Lower leg skin (tissue), 4 donors: Measurements from ENCODE around the gene RBMX. TPM values are rescaled to one million over a fixed set of nuclear protein-coding genes. Genes with fewer than 3 reads are reported as not detected.

ENCODE experiments used
- DNase-seq, 2 donors: peaks; one replicate each; pipeline ENCODE4 v3.0.0-alpha.2; 2019; ENCODE audit warnings: low spot score in 2 of 2
- H3K4me3 ChIP-seq: fragments of 200-600 bp; sonication (generic); 2 replicates; pipeline ENCODE4 v1.5.1; 2017; ENCODE audit warnings: mild to moderate bottlenecking, low read depth; ENCODE audit not compliant: poor library complexity, severe bottlenecking
- POLR2A ChIP-seq, 2 donors: fragments of 450-650 bp; IDR thresholded peaks; one replicate each; pipeline ENCODE4 v1.6.1; 2016 to 2017; ENCODE audit warnings: antibody characterized with exemption in 2 of 2, mild to moderate bottlenecking in 1 of 2, moderate library complexity in 1 of 2
- WGBS, 2 donors: methylation state at CpG; one replicate each; pipeline ENCODE4 v1.1.5; 2018; 5-methylcytosine and 5-hydroxymethylcytosine counted together
- intact Hi-C: fragments of 100-400 bp; cut with DNase I; formaldehyde crosslinking; loops from one replicate; pipeline ENCODE4 v1.15.0; 2023; ENCODE audit warnings: low total_unique reads
- total RNA-seq, 4 donors: library from RNA; depleted of rRNA; stranded (reverse); fragments of >200 nt; gene quantifications; one replicate each; pipeline ENCODE4 v1.1.0, GENCODE V29; 2016
- TF ChIP-seq, protein P1 (sequence below), 3 donors: fragments of 450-650 bp; IDR thresholded peaks; one replicate each; pipeline ENCODE4 v1.5.1; 2016; ENCODE audit warnings: antibody characterized with exemption in 3 of 3, mild to moderate bottlenecking in 3 of 3, moderate library complexity in 2 of 3

Gene RBMX
- total RNA-seq, 4 donors from 2014 or later = 181 to 343 (median 223) TPM

DNA sequence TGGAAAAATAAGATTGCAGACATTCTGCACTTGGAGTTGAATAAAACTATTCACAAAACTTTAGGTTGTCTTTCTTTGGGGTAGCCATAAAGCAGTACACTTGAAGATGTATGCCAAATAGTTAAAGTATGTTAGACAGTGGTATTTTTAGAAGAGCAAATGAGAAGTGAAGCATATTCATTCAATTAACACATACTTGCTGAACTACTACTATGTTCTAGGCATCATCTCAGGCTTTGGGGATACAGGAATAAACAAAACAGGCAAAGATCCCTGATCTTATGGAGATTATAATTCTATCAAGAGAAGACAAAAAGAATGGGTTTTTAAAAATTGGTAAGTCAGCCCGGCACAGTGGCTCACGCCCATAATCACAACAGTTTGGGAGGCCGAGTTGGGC is 29.0 kb downstream of the RBMX start:
- TF ChIP-seq POLR2A (IDR thresholded peaks at IDR 0.05) = no peak
- TF ChIP-seq, protein P1, sequence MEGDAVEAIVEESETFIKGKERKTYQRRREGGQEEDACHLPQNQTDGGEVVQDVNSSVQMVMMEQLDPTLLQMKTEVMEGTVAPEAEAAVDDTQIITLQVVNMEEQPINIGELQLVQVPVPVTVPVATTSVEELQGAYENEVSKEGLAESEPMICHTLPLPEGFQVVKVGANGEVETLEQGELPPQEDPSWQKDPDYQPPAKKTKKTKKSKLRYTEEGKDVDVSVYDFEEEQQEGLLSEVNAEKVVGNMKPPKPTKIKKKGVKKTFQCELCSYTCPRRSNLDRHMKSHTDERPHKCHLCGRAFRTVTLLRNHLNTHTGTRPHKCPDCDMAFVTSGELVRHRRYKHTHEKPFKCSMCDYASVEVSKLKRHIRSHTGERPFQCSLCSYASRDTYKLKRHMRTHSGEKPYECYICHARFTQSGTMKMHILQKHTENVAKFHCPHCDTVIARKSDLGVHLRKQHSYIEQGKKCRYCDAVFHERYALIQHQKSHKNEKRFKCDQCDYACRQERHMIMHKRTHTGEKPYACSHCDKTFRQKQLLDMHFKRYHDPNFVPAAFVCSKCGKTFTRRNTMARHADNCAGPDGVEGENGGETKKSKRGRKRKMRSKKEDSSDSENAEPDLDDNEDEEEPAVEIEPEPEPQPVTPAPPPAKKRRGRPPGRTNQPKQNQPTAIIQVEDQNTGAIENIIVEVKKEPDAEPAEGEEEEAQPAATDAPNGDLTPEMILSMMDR (IDR thresholded peaks at IDR 0.05) = no peak
- no peak for DNase-seq
- 93 to 97% methylated on average over 3 of the region's 3 CpGs for WGBS, 2 donors
- H3K4me3 ChIP-seq = no peak overlapping the region
- intact Hi-C loops = no loop called here

DNA sequence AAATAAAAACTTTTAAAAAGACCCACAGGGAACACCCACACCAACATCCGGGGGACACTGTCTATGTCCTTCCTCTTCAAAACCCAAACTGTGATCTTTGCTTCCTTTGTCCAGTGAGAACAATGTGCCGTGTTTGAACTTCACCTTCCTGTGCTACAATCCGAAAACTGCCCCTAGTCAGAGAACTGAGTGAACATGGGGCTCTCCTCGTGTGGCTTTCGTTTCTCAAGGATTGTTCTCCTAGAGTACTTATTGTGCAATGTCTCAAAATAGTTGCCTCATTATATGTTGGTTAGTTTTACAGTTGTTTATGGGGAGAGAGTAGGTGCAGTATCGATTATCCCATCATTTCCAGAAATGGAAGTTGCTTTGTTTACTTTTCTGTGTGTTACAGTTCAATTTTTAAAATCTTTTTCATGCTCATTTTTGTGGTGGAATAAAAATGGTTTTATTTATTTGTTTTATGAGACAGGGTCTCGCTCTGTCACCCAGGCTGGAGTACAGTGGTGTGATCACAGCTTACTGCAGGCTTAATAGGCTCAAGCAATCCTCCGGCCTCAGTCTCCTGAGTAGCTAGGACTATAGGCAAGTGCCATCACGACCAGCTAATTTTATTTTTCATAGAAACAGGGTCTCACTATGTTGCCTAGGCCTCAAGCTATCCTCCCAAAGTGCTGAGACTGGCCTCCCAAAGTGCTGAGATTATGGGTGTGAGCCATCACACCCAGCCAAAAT is 29.9 kb downstream of the RBMX start:
- H3K4me3 ChIP-seq = no peak overlapping the region
- TF ChIP-seq POLR2A (IDR thresholded peaks at IDR 0.05) = no peak
- TF ChIP-seq, protein P1 (IDR thresholded peaks at IDR 0.05) = no peak
- no peak for DNase-seq
- 70 to 79% methylated on average over 9 of the region's 9 CpGs for WGBS, 2 donors
- intact Hi-C loops = no loop called here

DNA sequence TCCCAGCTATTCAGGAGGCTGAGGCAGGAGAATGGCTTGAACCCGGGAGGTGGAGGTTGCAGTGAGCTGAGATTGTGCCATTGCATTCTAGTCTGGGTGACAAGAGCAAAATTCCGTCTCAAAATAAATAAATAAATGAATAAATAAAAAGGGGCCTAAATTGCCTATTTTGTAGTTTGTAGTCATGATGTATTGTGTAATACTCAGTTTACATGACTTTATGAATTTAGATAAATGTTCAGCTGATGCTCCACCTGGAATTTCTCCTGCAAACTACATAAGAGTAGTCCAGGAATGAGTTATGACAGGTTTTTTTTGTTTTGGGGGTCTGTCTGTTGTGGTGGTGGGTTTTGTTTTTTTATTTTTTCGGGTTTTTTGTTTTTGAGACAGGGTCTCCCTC is 31.1 kb downstream of the RBMX start:
- TF ChIP-seq, protein P1 (IDR thresholded peaks at IDR 0.05) = no peak
- no peak for TF ChIP-seq POLR2A (IDR thresholded peaks at IDR 0.05)
- no peak for DNase-seq
- intact Hi-C loops = loop anchor here (5.0 kb wide), 1 partner anchor 378 kb away; no protein-coding TSS in a partner anchor
- no peak overlapping the region for H3K4me3 ChIP-seq
- WGBS, 2 donors = 70 to 92% methylated on average over 3 of the region's 3 CpGs

DNA sequence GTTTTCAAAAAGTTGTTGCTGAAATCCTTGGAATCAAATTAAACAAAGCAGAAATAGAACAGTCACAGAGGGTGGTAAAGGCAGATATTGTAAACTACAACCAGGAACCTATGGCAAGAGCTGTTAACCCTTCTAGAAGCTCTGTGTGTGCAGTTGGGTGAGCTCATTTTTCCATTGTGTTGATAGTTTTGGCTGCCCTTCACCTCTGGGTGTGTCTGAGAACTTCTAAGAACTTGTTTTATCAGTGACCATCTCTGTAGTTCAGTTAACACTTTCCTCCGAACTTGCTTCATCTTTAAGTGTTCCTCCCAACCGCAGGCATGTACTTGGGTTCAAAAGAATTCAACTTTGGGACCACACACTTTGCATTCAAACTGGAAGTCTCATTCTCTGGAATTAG is 32.7 kb downstream of the RBMX start:
- H3K4me3 ChIP-seq = no peak overlapping the region
- DNase-seq = no peak
- 48 to 67% methylated on average over 2 of the region's 2 CpGs for WGBS, 2 donors
- TF ChIP-seq, protein P1 (IDR thresholded peaks at IDR 0.05) = no peak
- no peak for TF ChIP-seq POLR2A (IDR thresholded peaks at IDR 0.05)
- intact Hi-C loops = loop anchor here (5.0 kb wide), 1 partner anchor 379 kb away; no protein-coding TSS in a partner anchor

DNA sequence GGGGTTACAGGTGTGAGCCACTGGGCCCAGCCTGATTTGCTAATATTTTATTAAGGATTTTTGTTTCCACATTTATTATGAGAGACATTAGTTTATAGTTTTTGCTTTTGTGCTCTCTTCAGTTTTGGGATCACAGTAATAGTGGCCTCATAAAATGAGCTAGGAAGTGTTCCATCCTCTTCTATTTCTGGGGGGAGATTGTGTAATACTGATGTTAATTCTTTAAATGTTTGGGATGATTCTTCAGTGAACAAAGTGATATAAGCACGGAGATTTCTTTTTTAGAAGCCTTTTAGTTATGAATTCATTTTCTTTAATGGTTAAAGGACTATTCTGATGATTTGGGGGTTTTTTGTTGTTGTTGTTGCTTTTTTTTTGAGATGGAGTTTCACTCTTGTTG is 41.3 kb downstream of the RBMX start:
- H3K4me3 ChIP-seq = no peak overlapping the region
- DNase-seq = no peak
- WGBS, 2 donors = 73 to 74% methylated on average over 1 of the region's 1 CpG
- TF ChIP-seq, protein P1 (IDR thresholded peaks at IDR 0.05) = no peak
- no peak for TF ChIP-seq POLR2A (IDR thresholded peaks at IDR 0.05)
- intact Hi-C loops = no loop called here

DNA sequence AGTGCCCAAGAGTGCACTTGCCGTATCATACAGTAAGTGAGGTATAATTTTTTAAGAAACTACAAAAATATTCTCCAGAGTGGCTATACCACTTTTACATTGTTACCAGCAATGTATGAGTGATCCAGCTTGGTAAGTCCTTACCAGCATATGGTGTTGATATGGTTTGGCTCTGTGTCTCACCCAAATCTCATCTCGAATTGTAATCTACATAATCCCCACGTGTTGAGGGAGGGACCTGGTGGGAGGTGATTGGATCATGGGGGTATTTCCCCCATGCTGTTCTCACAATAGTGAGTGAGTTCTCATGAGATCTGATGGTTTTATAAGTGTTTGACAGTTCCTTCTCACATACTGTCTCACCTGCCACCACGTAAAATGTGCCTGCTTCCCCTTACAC is 44.8 kb downstream of the RBMX start:
- intact Hi-C loops = no loop called here
- 74 to 75% methylated on average over 4 of the region's 4 CpGs for WGBS, 2 donors
- no peak overlapping the region for H3K4me3 ChIP-seq
- DNase-seq = no peak
- TF ChIP-seq, protein P1 (IDR thresholded peaks at IDR 0.05) = no peak
- TF ChIP-seq POLR2A (IDR thresholded peaks at IDR 0.05) = no peak
